HEK293 (cell line): ENCODE data around the gene STRADA.

ENCODE experiments used
- CTCF ChIA-PET: fragments of 350-600 bp; formaldehyde crosslinking; extraction: SDS; loops from one replicate; lab custom pipeline; 2021; ENCODE audit warnings: antibody characterized with exemption; lab: Yijun Ruan, JAX
- POLR2A ChIA-PET: fragments of 300-600 bp; formaldehyde crosslinking; extraction: SDS; loops from one replicate; lab custom pipeline; 2020; ENCODE audit warnings: antibody characterized with exemption, inconsistent platforms; lab: Yijun Ruan, JAX
- H3K27ac ChIP-seq: fragments of 200-500 bp; sonication (Bioruptor generic); 2 replicates; pipeline ENCODE4 v1.5.1; 2014; ENCODE audit warnings: low read depth, low read length, control low read depth, inconsistent platforms; ENCODE audit errors: extremely low read depth
- H3K36me3 ChIP-seq, 2 experiments: fragments of 200-500 bp in 1 of 2; sonication (Bioruptor generic) in 1 of 2; 1 replicate in 1 of 2; 2 replicates in 1 of 2; pipeline ENCODE4 v1.5.1; 2014 to 2017; ENCODE audit warnings: inconsistent platforms in 2 of 2, low read length in 2 of 2; ENCODE audit not compliant: control insufficient read depth in 2 of 2, insufficient read depth in 1 of 2
- H3K4me1 ChIP-seq: fragments of 200-500 bp; sonication (Bioruptor generic); 2 replicates; pipeline ENCODE4 v1.5.1; 2014; ENCODE audit warnings: mild to moderate bottlenecking, low read length, inconsistent platforms; ENCODE audit not compliant: control insufficient read depth, insufficient read depth
- H3K4me3 ChIP-seq: 2 replicates; pipeline ENCODE4 v1.5.1; 2011; ENCODE audit warnings: low read depth, mild to moderate bottlenecking, control low read depth, low read length, moderate library complexity
- H3K9me3 ChIP-seq: fragments of 200-500 bp; sonication (Bioruptor generic); 2 replicates; pipeline ENCODE4 v1.5.1; 2014; ENCODE audit warnings: low read depth, low read length, inconsistent platforms; ENCODE audit not compliant: control insufficient read depth, insufficient read depth
- GLIS1 ChIP-seq: fragments of 450-650 bp; formaldehyde crosslinking; IDR thresholded peaks from 2 replicates; pipeline ENCODE4 v1.5.1; 2016; ENCODE audit warnings: missing biosample characterization, missing genetic modification characterization
- GLIS2 ChIP-seq: fragments of 450-650 bp; formaldehyde crosslinking; IDR thresholded peaks from 2 replicates; pipeline ENCODE4 v1.5.1; 2016; ENCODE audit warnings: missing biosample characterization, missing genetic modification characterization
- IKZF3 ChIP-seq: fragments of 450-650 bp; IDR thresholded peaks from 2 replicates; pipeline ENCODE4 v1.5.0; 2018; ENCODE audit warnings: missing biosample characterization, mild to moderate bottlenecking, missing genetic modification characterization, moderate library complexity
- PATZ1 ChIP-seq: fragments of 450-650 bp; formaldehyde crosslinking; IDR thresholded peaks from 2 replicates; pipeline ENCODE4 v1.5.1; 2016; ENCODE audit warnings: missing biosample characterization, missing genetic modification characterization
- ZBTB26 ChIP-seq: fragments of 450-650 bp; formaldehyde crosslinking; optimal IDR thresholded peaks from 2 replicates; pipeline ENCODE3; 2016; ENCODE audit warnings: missing biosample characterization, mild to moderate bottlenecking, missing genetic modification characterization
- ZFHX2 ChIP-seq: fragments of 450-650 bp; formaldehyde crosslinking; conservative IDR thresholded peaks from 2 replicates; pipeline ENCODE4 v1.5.1; 2016; ENCODE audit warnings: missing biosample characterization, missing genetic modification characterization
- ZIC2 ChIP-seq: fragments of 450-650 bp; formaldehyde crosslinking; IDR thresholded peaks from 2 replicates; pipeline ENCODE4 v1.5.1; 2016; ENCODE audit warnings: missing biosample characterization, missing genetic modification characterization
- ZNF174 ChIP-seq: fragments of 450-650 bp; formaldehyde crosslinking; IDR thresholded peaks from 2 replicates; pipeline ENCODE4 v1.5.0; 2017; ENCODE audit warnings: missing biosample characterization, mild to moderate bottlenecking, missing genetic modification characterization
- ZNF341 ChIP-seq: fragments of 450-650 bp; formaldehyde crosslinking; IDR thresholded peaks from 2 replicates; pipeline ENCODE4; 2016; ENCODE audit warnings: low read depth, missing biosample characterization, missing genetic modification characterization
- ZNF398 ChIP-seq: fragments of 450-650 bp; formaldehyde crosslinking; IDR thresholded peaks from 2 replicates; pipeline ENCODE4 v1.5.1; 2017; ENCODE audit warnings: missing biosample characterization, missing genetic modification characterization
- ZNF423 ChIP-seq: fragments of 450-650 bp; formaldehyde crosslinking; IDR thresholded peaks from 2 replicates; pipeline ENCODE4 v1.5.1; 2016; ENCODE audit warnings: missing biosample characterization, missing genetic modification characterization
- ZNF501 ChIP-seq: fragments of 450-650 bp; formaldehyde crosslinking; IDR thresholded peaks from 2 replicates; pipeline ENCODE4 v1.5.1; 2016; ENCODE audit warnings: missing biosample characterization, missing genetic modification characterization
- ZNF561 ChIP-seq: fragments of 450-650 bp; IDR thresholded peaks from 2 replicates; pipeline ENCODE4 v1.5.1; 2018; ENCODE audit warnings: missing biosample characterization, missing genetic modification characterization, borderline replicate concordance
- ZNF600 ChIP-seq: fragments of 450-650 bp; formaldehyde crosslinking; IDR thresholded peaks from 2 replicates; pipeline ENCODE4 v1.5.1; 2016; ENCODE audit warnings: missing biosample characterization, missing genetic modification characterization
- ZSCAN30 ChIP-seq: fragments of 450-650 bp; IDR thresholded peaks from 2 replicates; pipeline ENCODE4 v1.5.1; 2018; ENCODE audit warnings: missing biosample characterization, mild to moderate bottlenecking, missing genetic modification characterization, moderate library complexity
- TF ChIP-seq, protein P1 (sequence below): fragments of 450-650 bp; formaldehyde crosslinking; IDR thresholded peaks from 2 replicates; pipeline ENCODE4 v1.5.1; 2017; ENCODE audit warnings: missing biosample characterization, missing genetic modification characterization

STRADA gene

DNA sequence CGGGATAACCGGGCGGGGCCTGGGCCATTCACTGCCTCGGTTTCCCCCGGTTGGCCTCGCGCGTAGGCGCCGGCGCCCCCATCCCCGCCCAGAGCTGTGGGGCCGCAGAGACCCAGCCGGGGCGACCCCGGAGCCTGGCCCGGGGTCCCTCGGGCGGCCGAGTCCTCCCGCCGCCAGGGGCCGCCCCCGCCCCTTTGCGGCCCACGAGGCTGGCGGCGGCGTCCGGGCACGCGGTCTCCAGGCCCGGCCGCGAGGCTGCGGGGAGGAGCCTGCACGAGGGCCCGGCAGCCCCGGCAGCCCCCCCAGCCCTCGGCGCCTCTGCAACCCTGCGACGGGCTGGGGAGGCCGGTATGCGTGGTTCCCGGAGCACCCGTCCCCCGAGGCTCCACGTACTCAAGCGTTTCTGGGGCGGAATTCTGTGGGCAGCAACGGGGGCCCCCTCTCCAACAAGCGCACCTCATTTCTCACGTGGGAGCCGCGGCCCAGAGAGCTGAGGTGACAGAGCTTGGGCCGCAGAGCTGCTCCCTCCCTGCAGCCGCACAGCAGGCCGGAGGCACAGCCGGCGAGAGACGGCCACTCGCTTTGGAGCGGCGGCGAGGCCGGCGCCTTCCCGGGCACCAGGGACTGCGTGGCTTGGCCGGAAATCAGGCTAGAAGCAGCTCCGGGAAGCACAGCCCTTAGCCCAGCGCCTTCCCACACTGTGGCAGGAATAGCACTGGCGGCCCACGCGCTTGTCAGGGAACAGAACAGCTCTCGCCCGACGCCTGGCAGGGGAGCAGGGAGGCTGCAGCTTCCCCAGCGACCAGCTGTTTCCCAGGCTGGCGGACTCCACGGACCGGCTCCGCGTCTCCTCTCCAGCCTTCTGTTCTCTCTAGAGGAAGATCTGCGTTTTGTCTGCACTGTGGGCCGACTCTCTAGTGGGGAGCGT, 40.8 kb downstream of the STRADA start:
- H3K9me3 ChIP-seq: no peaks in the 10 kb centered on the region
- H3K4me1 ChIP-seq: peaks cover 3% of the 10 kb centered on the region; the same call in 1 of the 2 replicates
- POLR2A ChIA-PET: interaction anchor here (1.3 to 1.5 kb wide), 2 partner anchors 10 to 79 kb away, joined by 5 to 7 read pairs; partner anchors contain the start of gene MAP3K3
- CTCF ChIA-PET: interaction anchor here (0.6 to 1.0 kb wide), 4 partner anchors 12 to 275 kb away, joined by 3 to 5 read pairs (median 3); no protein-coding TSS in a partner anchor
- H3K4me3 ChIP-seq: peak overlapping the region; percentile 55
- H3K36me3 ChIP-seq: peaks cover 3 to 56% of the 10 kb centered on the region in 2 experiments; a peak in 2 of 3 replicates
- peak overlapping the region; percentile 91 for H3K27ac ChIP-seq
- peak; percentile 38; the same call in 1 of the 2 replicates for TF ChIP-seq ZNF600
- no peak for TF ChIP-seq ZNF501 (tag by site-specific recombination)
- TF ChIP-seq, all 188 proteins: peak for 1

DNA sequence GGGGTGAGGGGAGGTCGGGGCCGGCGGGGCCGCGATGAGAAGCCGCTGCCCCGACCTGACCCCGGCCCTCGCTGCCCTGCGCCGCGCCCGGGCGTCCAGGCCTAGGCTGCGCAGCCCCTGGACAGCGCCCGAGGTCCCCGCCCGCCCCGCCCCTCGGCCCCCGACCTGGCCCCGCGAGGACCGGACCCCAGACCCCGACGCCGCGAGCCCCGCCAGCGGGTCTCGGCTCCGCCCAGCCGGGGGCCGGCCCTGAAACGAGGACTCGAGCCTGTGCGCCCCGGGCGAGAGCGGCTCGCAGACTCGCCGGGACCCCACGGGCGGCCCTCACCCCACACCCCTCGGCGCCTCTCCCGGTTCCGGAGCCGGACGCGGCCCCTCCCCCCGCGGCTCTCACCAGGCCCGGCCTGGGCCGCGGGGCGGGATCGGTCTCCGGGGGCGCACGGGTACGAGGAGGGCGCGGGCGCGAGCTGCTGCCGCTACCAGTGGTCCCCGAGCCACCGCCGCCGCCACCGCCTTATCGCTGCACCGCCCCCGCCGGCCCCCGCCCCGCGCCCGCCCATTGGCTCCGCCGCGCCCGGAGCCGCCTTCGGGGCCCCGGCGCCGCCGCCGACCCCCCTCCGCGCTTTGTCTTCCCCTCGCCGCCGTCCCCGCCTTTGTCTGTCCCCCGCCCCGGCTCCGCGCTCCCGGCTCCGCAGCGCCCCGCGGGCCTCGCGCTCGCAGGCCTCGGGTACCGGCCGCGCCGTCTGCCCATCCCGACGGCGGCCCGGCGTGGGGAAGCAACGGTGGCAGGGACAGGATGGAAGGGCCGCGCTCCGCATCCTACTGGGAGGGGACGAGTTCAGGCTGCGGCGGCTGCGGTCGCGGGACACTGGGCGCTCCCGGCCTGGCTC, 41.7 kb downstream of the STRADA start, which contains the start of gene LIMD2:
Gene LIMD2, minus strand, starts transcription at position 488 of the 890 bp plus-strand sequence. CDS start 827 bp downstream, outside the sequence.
- peaks cover 3 to 51% of the 10 kb centered on the region in 2 experiments; a peak in 2 of 3 replicates for H3K36me3 ChIP-seq
- peak within 1 kb of the TSS; percentile 55 for H3K4me3 ChIP-seq
- H3K4me1 ChIP-seq: peaks cover 3% of the 10 kb centered on the region; the same call in 1 of the 2 replicates
- CTCF ChIA-PET: no interaction called here
- TF ChIP-seq GLIS2 (tag by site-specific recombination) (no peak), ZBTB26 (tag by site-specific recombination) (peak; percentile 39), IKZF3 (tag by site-specific recombination) (0 out of 2 replicates have a peak, but pooled peaks have one; percentile 19), ZSCAN30 (tag by site-specific recombination) (0 out of 2 replicates have a peak, but pooled peaks have one; percentile 6), ZNF341 (tag by site-specific recombination) (0 out of 2 replicates have a peak, but pooled peaks have one; percentile 27)
- TF ChIP-seq, protein P1, sequence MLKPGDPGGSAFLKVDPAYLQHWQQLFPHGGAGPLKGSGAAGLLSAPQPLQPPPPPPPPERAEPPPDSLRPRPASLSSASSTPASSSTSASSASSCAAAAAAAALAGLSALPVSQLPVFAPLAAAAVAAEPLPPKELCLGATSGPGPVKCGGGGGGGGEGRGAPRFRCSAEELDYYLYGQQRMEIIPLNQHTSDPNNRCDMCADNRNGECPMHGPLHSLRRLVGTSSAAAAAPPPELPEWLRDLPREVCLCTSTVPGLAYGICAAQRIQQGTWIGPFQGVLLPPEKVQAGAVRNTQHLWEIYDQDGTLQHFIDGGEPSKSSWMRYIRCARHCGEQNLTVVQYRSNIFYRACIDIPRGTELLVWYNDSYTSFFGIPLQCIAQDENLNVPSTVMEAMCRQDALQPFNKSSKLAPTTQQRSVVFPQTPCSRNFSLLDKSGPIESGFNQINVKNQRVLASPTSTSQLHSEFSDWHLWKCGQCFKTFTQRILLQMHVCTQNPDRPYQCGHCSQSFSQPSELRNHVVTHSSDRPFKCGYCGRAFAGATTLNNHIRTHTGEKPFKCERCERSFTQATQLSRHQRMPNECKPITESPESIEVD (tag by site-specific recombination): no peak
- peak within 1 kb of the TSS; percentile 91 for H3K27ac ChIP-seq
- POLR2A ChIA-PET: interaction anchor here (1.3 to 1.5 kb wide), 2 partner anchors 10 to 78 kb away, joined by 5 to 7 read pairs; partner anchors contain the start of gene MAP3K3
- no peaks in the 10 kb centered on the region for H3K9me3 ChIP-seq

DNA sequence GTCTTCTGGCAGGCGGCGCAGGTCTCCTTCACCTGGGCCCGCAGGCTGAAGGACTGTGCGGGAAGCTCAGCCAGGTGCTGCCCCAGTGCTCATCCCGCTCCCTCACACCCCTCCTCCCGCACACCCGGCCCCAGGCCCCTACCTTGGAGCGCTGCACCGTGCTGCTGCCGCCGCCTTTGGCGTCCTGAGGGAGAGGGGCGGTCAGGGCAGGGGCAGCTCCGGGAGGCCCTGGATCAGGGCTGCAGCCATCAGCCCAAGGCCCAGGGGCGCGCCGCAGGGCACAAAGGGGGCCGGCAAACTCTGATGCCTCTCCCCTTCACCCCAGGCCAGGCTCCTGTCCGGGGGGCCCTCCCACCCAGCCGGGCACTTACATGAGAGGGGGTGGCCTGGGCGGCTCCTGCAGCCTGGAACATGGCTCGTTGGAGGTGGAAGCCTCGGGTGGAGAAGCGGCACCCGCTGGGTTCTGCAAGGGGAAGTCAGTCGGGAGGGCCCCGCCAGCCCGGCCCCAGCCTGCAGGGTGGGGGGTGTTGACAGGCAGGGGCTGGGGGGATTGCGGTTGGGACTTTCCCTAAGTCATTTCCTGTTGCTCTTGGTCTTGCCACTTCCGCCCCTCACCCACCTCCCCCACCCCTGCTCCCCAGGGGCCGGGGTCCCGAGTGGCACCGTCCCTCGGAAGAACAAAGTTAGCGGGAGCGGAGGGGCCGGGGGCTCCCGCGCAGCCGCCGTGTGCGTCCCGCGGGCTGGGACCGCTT, 42.5 kb downstream of the STRADA start:
- Histone ChIP-seq H3K9me3 (no peaks in the 10 kb centered on the region), H3K36me3 (peaks cover 3 to 50% of the 10 kb centered on the region in 2 experiments; a peak in 2 of 3 replicates), H3K27ac (peak overlapping the region; percentile 91; the same call in 1 of the 2 replicates), H3K4me3 (peak overlapping the region; percentile 55), H3K4me1 (peaks cover 3% of the 10 kb centered on the region; the same call in 1 of the 2 replicates)
- ChIA-PET CTCF (interaction anchor here (0.7 to 3.7 kb wide), 9 partner anchors 24 to 274 kb away, joined by 3 to 27 read pairs (median 3); partner anchors contain the start of gene CCDC47), POLR2A (interaction anchor here (0.9 to 1.8 kb wide), 4 partner anchors 24 to 77 kb away, joined by 3 to 11 read pairs (median 8); partner anchors contain the start of genes CCDC47 and MAP3K3)
- TF ChIP-seq ZNF561 (tag by site-specific recombination) (no peak), GLIS1 (peak; percentile 96), PATZ1 (tag by site-specific recombination) (peak; percentile 80), ZIC2 (tag by site-specific recombination) (peak; percentile 80), ZNF501 (tag by site-specific recombination) (no peak), ZNF174 (tag by site-specific recombination) (no peak), ZNF398 (tag by site-specific recombination) (peak; percentile 68), ZNF423 (0 out of 2 replicates have a peak, but pooled peaks have one; percentile 18), ZFHX2 (tag by site-specific recombination) (peak; percentile 38; the same call in 1 of the 2 replicates)
